Activated CD4-positive, CD25-positive, alpha-beta regulatory T cell treated with anti-CD3 and anti-CD28 coated beads, Interleukin-2, amount 50 U/mL, for 24 hours (primary cell): ENCODE data around the gene C10orf71.

ENCODE experiments used
- ATAC-seq, 2 donors: fragments of 150-1000 bp; cut with Tn5 transposase; one replicate each; pipeline ENCODE4 v1.10.0; 2021; ENCODE audit warnings: mild to moderate bottlenecking in 1 of 2, moderate library complexity in 1 of 2

Gene C10orf71

GRCh38 chr10:49298983-49299815 is at the start of gene C10orf71:
C10orf71 (plus strand) TSS chr10:49299170; CDS start chr10:49322546, 23,376 bp downstream.
- ATAC-seq, result no peak

- ATAC-seq, result no peak
Measured at GRCh38 chr10:49252313-49253034, 46.5 kb upstream of the C10orf71 start.

GRCh38 chr10:49253340-49253906 is 45.5 kb upstream of the C10orf71 start:
- peak in 1 of 2 donors; percentile 33 for ATAC-seq

- no peak for ATAC-seq
Measured at GRCh38 chr10:49254150-49254549, 44.8 kb upstream of the C10orf71 start.

- peak in 1 of 2 donors; percentile 55 for ATAC-seq
Measured at GRCh38 chr10:49254556-49255318, 44.2 kb upstream of the C10orf71 start.

- no peak for ATAC-seq
Measured at GRCh38 chr10:49255883-49256282, 43.1 kb upstream of the C10orf71 start.

DNA sequence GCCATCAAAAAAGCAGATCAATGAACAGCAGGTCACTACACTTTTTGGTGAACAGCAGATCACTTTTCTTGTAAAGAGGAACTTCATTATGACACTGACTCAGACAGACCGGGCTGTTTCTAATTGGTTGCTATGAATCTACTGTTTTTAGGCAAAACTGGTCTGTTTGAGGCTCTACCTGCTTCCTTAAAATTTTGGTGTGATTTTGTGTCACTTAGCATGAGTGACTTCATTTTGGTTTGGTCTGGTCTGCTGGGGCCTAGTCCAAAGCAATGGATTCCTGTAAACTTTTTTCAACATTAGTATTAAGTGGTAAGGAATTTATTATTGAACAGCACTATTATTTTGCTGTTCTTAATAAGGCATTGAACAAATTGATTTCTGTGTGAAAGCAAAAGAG is 41.8 kb upstream of the C10orf71 start:
- ATAC-seq, result no peak

GRCh38 chr10:49257626-49258349 is 41.2 kb upstream of the C10orf71 start:
- no peak for ATAC-seq

- no peak for ATAC-seq
Measured at GRCh38 chr10:49258350-49258683, 40.7 kb upstream of the C10orf71 start.

- no peak for ATAC-seq
Measured at GRCh38 chr10:49260644-49261296, 38.2 kb upstream of the C10orf71 start.

GRCh38 chr10:49263591-49263990 is 35.4 kb upstream of the C10orf71 start:
- no peak for ATAC-seq

GRCh38 chr10:49264177-49264677 is 34.7 kb upstream of the C10orf71 start:
- no peak for ATAC-seq

- no peak for ATAC-seq
Measured at GRCh38 chr10:49265885-49266284, 33.1 kb upstream of the C10orf71 start.

- ATAC-seq, result no peak
Measured at GRCh38 chr10:49268185-49268584, 30.8 kb upstream of the C10orf71 start.

DNA sequence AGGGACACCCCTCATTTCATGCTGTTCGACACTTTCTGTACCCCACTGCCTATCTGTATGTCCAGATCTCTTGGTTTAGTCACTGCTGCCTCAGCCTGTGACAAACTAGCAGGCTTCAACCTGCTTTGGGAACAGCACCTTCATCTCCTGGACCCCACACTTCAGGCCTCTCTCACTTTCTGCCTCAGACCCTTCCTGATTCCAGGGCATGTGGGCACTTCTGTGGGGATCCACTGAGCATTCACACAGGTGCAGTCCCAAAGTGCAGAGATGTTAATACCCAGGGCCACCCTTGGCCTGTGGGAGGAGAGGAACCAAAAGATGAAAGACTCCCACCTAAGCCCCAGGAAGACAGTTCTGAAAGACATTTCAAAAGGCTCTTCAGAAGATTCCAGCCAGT is 29.4 kb upstream of the C10orf71 start:
- ATAC-seq, result no peak

GRCh38 chr10:49270565-49270964 is 28.4 kb upstream of the C10orf71 start:
- ATAC-seq, result no peak

- no peak for ATAC-seq
Measured at GRCh38 chr10:49271346-49271745, 27.6 kb upstream of the C10orf71 start.

DNA sequence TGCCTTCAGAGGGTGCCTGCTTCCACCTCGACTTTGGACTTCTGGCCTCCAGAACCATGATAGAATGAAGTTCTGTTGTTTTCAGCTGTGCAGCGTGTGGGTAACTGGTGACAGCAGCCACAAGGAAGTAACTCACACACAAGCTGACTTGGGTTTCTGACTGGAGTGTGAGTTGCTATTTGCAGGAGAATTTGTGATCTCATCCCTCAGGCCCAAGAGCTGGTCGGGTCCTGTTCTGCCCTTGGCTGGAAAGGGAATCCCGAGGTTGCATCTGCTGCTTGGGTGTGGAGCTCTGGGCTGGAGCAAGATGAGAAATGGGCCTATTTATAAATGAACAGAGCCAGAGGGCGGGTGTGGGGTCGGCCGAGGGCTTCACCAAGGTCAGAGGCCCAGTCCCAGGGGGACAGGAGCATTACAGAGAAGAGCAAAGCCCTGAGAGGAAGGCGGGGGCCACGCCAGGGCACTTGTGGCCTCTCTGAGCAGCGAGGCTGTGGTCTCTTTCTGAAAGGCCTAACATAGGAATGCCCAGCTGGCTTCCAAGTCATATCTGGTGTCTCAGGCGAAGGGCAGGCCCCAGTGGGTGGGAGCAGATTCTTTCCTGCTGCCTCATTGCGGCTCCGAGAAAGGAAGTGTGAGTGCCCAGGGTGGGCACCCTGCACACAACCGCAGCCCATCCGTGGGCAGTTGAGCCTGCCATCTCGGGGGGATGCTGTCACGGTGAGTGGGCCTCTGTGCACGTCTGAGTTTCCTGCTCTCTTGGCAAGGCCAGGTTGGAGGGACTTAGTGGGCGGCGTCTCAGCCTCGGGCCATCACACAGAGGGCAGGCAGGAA is 26.5 kb upstream of the C10orf71 start:
- no peak for ATAC-seq

DNA sequence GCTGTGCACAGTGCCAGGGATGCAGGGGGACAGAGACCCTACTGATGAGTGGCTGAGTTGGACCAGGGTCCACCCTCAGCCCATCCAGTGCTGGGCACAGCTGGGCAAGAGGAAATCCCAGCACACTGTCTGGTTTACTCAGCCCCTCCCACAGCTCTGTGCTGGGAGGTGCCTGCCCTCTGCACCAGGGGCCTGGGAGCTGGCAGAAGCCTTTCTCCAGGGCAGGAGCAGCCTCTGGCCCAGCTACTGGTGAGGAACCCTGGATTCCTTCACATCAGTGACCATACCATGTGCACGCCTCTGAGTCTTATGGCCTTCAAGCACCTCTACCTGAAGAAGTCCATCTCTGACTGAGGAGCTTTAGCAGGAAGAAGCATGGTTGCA is 25.9 kb upstream of the C10orf71 start:
- ATAC-seq, result no peak

DNA sequence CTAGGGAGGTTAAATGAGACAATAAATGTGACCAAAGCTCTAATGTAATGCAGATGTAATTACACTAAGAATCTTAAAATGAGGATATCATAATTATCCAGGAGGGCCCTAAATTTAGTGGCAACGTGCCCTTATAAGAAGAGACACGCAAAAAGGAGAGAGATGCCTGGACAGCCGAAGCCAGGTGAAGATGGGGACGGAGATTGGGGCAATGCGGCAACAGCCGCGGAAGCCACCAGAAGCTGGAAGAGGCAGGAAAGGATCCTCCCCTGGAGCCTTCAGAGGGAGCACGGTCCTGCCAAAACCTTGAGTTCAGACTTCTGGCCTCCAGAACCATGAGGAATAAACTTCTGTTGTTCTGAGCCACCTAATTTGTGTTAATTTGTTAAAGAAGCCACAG is 25.3 kb upstream of the C10orf71 start:
- ATAC-seq, result no peak

GRCh38 chr10:49274886-49275285 is 24.1 kb upstream of the C10orf71 start:
- no peak for ATAC-seq
